GM21723 (cell line): ENCODE measurements around the gene CIC.

Experiments used
- ATAC-seq: cut with Tn5 transposase; IDR thresholded peaks from one replicate; pipeline ENCODE4 v1.9.1; 2021; ENCODE audit warnings: mild to moderate bottlenecking, moderate library complexity; ENCODE audit not compliant: unreplicated experiment

CIC gene

DNA sequence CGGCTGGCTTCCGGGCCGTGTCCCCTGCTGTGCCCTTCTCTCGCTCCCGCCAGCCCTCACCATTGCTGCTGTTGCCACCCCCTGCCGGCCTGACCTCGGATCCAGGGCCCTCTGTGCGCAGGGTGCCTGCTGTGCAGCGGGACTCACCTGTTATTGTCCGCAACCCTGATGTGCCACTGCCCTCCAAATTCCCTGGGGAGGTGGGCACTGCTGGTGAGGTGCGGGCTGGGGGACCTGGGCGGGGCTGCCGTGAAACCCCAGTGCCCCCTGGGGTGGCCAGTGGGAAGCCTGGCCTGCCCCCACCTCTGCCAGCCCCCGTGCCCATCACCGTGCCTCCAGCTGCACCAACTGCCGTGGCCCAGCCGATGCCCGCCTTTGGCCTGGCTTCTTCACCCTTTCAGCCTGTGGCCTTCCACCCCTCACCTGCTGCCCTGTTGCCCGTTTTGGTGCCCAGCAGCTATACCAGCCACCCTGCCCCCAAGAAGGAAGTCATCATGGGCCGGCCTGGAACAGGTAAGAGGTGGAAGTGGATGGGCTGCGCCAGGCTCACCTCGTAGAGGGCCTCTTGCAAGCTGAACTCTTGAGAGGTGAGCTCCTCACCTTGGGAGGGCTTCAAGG is 5.1 kb downstream of the CIC start:
- ATAC-seq = no peak

DNA sequence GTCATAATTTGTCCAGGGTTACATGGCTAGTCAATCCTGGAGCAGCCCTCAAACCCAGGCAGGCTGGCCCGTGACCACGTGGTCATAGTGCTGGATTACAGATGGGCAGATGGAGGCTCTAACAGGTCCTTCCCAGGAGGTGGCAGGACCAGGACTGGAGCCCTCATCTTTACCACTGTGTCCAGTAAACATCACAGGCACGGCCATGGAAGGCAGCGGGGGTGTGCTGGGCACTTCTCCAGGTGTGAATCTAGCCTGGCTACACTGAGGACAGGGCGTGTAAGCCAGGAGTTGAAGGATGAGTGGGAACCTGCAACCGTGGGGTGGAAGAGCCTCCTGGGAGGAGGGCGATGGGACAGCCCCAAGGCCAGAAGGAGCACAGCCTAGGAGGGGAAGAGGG is 6.1 kb downstream of the CIC start:
- no peak for ATAC-seq

GRCh38 chr19:42275517-42275916 is 6.5 kb downstream of the CIC start:
- ATAC-seq = no peak

GRCh38 chr19:42276284-42276683 is 7.2 kb downstream of the CIC start:
- no peak for ATAC-seq

- ATAC-seq = no peak
Observed at GRCh38 chr19:42276821-42277220, 7.8 kb downstream of the CIC start.

GRCh38 chr19:42277821-42278451 is 8.9 kb downstream of the CIC start:
- no peak for ATAC-seq

- no peak for ATAC-seq
Observed at GRCh38 chr19:42278452-42279154, 9.6 kb downstream of the CIC start.

DNA sequence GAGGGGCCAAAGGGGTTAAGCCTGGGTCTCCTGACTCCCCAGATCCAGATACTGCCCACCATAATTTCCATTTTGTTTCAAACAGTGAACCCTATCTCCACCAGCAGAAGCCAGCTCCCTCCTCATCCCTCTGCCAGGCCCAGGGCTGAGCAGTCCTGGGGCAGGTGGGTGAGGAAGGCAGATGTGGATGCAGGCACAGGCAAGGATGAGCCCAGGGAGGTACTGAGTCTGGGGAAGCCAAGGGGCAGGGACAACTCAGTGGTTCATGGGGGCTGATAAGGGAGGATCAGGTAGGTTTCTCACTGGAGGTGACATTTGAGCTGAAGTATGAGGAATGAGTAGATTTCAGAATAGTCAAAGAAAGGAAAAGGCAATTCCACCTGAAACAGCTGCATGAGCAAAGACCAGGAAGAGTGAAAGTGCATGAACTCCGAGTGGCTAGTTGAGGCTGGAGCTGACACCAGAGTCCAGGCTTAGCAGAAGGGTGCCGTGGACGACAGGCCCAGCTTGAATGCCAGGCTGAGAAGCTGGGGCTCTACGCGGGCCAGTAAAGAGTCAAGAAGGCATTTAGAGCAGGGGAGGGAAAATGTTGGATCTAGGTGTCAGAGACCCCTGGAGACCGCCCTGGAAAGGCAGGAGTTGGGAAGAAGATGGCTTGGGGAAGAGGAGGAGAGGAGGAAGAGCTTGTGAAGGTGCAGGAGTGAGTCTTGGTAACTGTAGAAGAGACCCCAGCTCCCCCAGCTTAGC is 10.3 kb downstream of the CIC start:
- no peak for ATAC-seq

GRCh38 chr19:42279902-42280814 is 11.1 kb downstream of the CIC start:
- peak; percentile 40 for ATAC-seq

GRCh38 chr19:42280815-42281145 is 11.7 kb downstream of the CIC start:
- no peak for ATAC-seq

GRCh38 chr19:42281146-42281826 is 12.2 kb downstream of the CIC start:
- ATAC-seq = no peak

GRCh38 chr19:42281827-42282762 is 13.0 kb downstream of the CIC start:
- ATAC-seq = no peak

DNA sequence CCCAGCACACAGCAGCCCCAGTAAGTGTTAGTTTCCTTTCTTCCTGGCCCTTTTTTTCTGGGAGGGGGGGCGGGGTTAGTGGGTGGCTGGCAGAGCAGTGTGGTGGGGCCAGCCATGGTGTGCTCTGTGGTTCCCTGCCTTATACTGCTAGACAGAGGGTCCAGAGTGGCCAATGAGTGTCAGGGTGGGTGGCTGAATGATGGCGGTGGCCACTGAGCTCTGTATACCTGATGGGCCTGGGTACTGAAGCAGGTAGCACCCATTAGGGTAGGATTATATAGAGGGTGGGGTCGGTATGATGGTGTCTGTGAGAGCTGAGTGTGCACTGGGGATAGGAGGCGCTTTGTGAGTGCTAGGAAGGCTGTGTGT is 13.8 kb downstream of the CIC start:
- ATAC-seq = no peak

- ATAC-seq = peak; percentile 47
Observed at GRCh38 chr19:42283188-42284065, 14.4 kb downstream of the CIC start.

DNA sequence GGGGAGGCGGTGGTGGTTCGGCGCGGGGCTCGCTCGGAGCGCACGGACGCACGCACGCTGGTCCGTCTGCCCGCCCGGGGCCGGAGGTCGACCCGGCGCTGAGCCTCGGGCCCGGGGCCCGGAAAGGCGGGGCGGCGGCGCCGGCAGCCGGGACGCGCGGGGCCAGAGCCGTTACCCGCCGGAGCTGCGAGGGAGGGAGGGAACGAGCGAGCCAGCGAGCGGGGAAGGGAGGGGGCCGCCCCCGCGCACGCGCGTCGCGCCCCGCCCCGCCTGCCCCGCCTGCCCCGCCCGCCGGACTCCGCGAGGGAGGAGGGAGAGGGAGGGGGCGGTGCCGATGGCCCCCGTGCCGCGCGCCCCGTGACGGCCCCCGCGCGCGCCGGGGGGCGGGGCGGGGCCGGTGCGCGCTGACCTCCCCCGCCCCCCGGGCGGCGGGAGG is 15.0 kb downstream of the CIC start:
- peak; percentile 17 for ATAC-seq

GRCh38 chr19:42284591-42285341 is 15.7 kb downstream of the CIC start:
- ATAC-seq = no peak

DNA sequence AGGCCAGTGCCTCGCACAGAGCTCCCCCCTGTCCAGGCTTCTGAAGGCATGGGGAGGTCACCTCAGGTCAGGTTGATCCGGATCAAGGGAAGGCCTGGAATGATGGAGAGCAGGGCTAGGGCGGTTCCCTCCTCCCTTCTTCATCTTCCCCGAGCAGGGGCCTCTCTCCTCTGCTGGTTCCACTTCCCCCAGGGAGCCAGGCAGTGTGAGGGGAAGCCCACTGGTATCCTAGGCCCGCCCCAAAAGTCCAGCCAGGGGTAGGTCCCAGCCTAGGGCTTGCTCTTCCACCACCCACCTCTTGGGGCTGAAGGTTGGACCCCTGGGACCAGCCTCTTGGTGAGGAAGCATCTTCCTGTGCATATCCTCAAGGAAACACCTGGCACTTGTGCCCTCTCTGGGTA is 16.5 kb downstream of the CIC start:
- no peak for ATAC-seq
